ENCODE measurements around the gene DDX51. TPM values are rescaled to one million over a fixed set of nuclear protein-coding genes. Genes with fewer than 3 reads are reported as not detected.

Gene DDX51
- total and polyA plus RNA-seq, 2 experiments from 2014 or later: 12.4 to 18.3 TPM

DNA sequence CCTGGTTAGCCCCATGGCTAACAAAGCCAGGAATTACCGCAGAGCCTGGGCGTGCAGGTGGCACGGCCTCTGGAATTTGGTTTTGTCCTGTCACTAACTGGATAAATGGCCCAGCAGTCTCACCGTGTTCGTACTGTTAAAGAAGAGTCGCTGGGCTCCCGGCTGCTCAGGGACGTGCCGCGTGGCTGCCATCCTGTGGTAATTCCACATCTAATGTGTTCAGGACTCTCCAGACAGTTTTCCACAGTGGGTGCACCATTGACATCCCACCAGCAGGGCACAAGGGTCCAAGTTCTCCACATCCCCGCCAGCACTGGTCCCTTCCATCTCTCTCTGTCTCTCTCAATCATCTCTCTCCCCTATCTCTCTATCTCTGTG lies 19.8 kb upstream of the DDX51 start:
- H3K27ac Mint-ChIP-seq: no peak overlapping the region
- Histone ChIP-seq H3K79me2 (replicated peaks; ENCODE audit: insufficient read depth) (no peaks in the 10 kb centered on the region), H2AFZ (no peak overlapping the region), H3F3A (replicated peaks; ENCODE audit: low read depth) (no peaks in the 10 kb centered on the region), H3K27me3 (ENCODE audit: insufficient read depth) (no peaks in the 10 kb centered on the region), H3K4me3 (no peak overlapping the region), H3K4me1 (ENCODE audit: insufficient read depth) (no peaks in the 10 kb centered on the region), H4K20me1 (replicated peaks; ENCODE audit: insufficient read depth) (no peaks in the 10 kb centered on the region), H3K27ac (ENCODE audit: low read depth) (no peak overlapping the region), H3K9me2 (ENCODE audit: insufficient read depth) (no peaks in the 10 kb centered on the region), H3K4me2 (no peak overlapping the region), H3K36me3 (ENCODE audit: insufficient read depth) (no peaks in the 10 kb centered on the region)
- peak; percentile 15; the same call in 2 of the 3 replicates for ATAC-seq
- no peak for TF ChIP-seq POLR2AphosphoS5 (IDR thresholded peaks at IDR 0.05; ENCODE audit: low read depth)
- TF ChIP-seq, protein P1, sequence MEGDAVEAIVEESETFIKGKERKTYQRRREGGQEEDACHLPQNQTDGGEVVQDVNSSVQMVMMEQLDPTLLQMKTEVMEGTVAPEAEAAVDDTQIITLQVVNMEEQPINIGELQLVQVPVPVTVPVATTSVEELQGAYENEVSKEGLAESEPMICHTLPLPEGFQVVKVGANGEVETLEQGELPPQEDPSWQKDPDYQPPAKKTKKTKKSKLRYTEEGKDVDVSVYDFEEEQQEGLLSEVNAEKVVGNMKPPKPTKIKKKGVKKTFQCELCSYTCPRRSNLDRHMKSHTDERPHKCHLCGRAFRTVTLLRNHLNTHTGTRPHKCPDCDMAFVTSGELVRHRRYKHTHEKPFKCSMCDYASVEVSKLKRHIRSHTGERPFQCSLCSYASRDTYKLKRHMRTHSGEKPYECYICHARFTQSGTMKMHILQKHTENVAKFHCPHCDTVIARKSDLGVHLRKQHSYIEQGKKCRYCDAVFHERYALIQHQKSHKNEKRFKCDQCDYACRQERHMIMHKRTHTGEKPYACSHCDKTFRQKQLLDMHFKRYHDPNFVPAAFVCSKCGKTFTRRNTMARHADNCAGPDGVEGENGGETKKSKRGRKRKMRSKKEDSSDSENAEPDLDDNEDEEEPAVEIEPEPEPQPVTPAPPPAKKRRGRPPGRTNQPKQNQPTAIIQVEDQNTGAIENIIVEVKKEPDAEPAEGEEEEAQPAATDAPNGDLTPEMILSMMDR (conservative IDR thresholded peaks at IDR 0.05; ENCODE audit: low read depth in 2 of 2): peak; percentile 16 to 23; a peak in 2 of 4 replicates
- TF ChIP-seq EZH2phosphoT487 (IDR thresholded peaks at IDR 0.05; ENCODE audit: unreplicated experiment): no peak
- TF ChIP-seq CREB1 (CRISPR knock-in tag; IDR thresholded peaks at IDR 0.05; ENCODE audit: low read depth): no peak
- no peak for TF ChIP-seq NANOG (IDR thresholded peaks at IDR 0.05; ENCODE audit: borderline replicate concordance)
- TF ChIP-seq ZNF114 (CRISPR knock-in tag; IDR thresholded peaks at IDR 0.05): no peak
- peaks cover 15% of the 10 kb centered on the region for H3K27me3 Mint-ChIP-seq (ENCODE audit: insufficient read depth, low read depth, poor library complexity)
- H3K4me1 Mint-ChIP-seq: no peaks in the 10 kb centered on the region
- DNase-seq (ENCODE audit: low spot score): no peak
- no peaks in the 10 kb centered on the region; the same call in 1 of the 3 replicates for H3K36me3 Mint-ChIP-seq (ENCODE audit: low read depth)
- no peak overlapping the region; the same call in 2 of the 3 replicates for H3K4me3 Mint-ChIP-seq
- peaks cover 13% of the 10 kb centered on the region for H3K9me3 Mint-ChIP-seq

DNA sequence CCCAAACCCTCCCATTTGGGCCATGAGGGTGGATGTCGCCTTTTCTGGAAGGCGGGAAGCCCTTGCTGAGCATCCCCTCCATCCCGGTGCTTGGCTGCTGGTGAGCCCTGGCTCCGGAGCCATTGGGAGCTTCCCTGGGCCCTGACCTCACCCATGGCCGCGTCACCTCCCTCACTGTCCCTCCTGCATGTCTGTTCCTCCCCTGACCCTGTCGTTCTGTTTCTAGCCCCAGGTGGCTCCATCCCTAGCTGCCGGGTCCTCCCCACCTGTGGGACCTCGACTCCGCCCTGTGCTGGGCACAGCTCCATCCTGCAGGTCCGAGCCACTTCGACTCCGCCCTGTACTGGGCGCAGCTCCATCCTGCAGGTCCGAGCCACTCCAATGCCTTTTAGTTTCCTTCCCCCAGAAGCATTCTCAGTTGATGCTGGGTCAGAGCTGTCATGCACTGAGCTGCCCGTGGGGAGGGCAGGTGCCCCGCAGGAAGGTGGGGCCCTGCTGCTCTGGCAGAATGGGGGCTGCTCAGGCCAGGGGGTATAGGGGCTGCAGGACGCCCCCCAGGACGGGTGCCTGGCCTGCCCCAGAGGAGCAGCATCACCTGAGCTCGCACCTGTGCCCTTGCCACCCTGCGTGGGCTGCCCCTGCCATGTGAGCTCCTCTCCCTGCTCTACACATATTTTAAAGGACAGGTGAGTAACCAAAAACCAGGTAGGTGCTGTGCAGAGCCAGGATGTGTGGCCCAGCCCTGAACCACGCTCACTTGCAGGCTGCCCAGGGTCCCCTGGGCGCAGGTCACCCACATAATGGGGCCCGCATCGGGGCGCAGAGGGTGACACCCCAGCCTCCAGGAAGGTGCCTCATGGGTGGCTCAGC lies 19.2 kb upstream of the DDX51 start:
- H3K27me3 ChIP-seq (ENCODE audit: insufficient read depth): no peaks in the 10 kb centered on the region
- H3K79me2 ChIP-seq (replicated peaks; ENCODE audit: insufficient read depth): no peaks in the 10 kb centered on the region
- Mint-ChIP-seq H3K9me3 (peaks cover 13% of the 10 kb centered on the region), H3K27me3 (ENCODE audit: insufficient read depth, low read depth, poor library complexity) (peaks cover 18% of the 10 kb centered on the region), H3K4me3 (no peak overlapping the region), H3K36me3 (ENCODE audit: low read depth) (no peaks in the 10 kb centered on the region; the same call in 1 of the 3 replicates), H3K4me1 (no peaks in the 10 kb centered on the region), H3K27ac (no peak overlapping the region)
- H2AFZ ChIP-seq: no peak overlapping the region
- no peak overlapping the region for H3K4me3 ChIP-seq
- H3K9me2 ChIP-seq (ENCODE audit: insufficient read depth): no peaks in the 10 kb centered on the region
- ATAC-seq (peak; percentile 42), DNase-seq (ENCODE audit: low spot score) (no peak)
- no peaks in the 10 kb centered on the region for H3K36me3 ChIP-seq (ENCODE audit: insufficient read depth)
- no peak overlapping the region for H3K4me2 ChIP-seq
- no peaks in the 10 kb centered on the region for H3F3A ChIP-seq (replicated peaks; ENCODE audit: low read depth)
- no peak overlapping the region for H3K27ac ChIP-seq (ENCODE audit: low read depth)
- H3K4me1 ChIP-seq (ENCODE audit: insufficient read depth): no peaks in the 10 kb centered on the region
- no peaks in the 10 kb centered on the region for H4K20me1 ChIP-seq (replicated peaks; ENCODE audit: insufficient read depth)
- no peak for TF ChIP-seq POLR2AphosphoS5 (IDR thresholded peaks at IDR 0.05; ENCODE audit: low read depth)
- no peak for TF ChIP-seq JUNB (IDR thresholded peaks at IDR 0.05; ENCODE audit: unreplicated experiment)
- TF ChIP-seq, protein P2, sequence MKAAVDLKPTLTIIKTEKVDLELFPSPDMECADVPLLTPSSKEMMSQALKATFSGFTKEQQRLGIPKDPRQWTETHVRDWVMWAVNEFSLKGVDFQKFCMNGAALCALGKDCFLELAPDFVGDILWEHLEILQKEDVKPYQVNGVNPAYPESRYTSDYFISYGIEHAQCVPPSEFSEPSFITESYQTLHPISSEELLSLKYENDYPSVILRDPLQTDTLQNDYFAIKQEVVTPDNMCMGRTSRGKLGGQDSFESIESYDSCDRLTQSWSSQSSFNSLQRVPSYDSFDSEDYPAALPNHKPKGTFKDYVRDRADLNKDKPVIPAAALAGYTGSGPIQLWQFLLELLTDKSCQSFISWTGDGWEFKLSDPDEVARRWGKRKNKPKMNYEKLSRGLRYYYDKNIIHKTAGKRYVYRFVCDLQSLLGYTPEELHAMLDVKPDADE (IDR thresholded peaks at IDR 0.05): no peak
- TF ChIP-seq, protein P3, sequence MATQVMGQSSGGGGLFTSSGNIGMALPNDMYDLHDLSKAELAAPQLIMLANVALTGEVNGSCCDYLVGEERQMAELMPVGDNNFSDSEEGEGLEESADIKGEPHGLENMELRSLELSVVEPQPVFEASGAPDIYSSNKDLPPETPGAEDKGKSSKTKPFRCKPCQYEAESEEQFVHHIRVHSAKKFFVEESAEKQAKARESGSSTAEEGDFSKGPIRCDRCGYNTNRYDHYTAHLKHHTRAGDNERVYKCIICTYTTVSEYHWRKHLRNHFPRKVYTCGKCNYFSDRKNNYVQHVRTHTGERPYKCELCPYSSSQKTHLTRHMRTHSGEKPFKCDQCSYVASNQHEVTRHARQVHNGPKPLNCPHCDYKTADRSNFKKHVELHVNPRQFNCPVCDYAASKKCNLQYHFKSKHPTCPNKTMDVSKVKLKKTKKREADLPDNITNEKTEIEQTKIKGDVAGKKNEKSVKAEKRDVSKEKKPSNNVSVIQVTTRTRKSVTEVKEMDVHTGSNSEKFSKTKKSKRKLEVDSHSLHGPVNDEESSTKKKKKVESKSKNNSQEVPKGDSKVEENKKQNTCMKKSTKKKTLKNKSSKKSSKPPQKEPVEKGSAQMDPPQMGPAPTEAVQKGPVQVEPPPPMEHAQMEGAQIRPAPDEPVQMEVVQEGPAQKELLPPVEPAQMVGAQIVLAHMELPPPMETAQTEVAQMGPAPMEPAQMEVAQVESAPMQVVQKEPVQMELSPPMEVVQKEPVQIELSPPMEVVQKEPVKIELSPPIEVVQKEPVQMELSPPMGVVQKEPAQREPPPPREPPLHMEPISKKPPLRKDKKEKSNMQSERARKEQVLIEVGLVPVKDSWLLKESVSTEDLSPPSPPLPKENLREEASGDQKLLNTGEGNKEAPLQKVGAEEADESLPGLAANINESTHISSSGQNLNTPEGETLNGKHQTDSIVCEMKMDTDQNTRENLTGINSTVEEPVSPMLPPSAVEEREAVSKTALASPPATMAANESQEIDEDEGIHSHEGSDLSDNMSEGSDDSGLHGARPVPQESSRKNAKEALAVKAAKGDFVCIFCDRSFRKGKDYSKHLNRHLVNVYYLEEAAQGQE (IDR thresholded peaks at IDR 0.05; ENCODE audit: unreplicated experiment): no peak

All from GM23338 (cell line).